C1 segment of cervical spinal cord (tissue), 14 donors: ENCODE data around the gene SYP.
"Not testable (repeated sequence)": the region's sequence is repeated elsewhere in the genome, so short reads cannot be mapped to it uniquely, and the experiment has no call there.

Experiments used
- DNase-seq, 14 donors: peaks; one replicate each; lab custom pipeline; 2025; lab: John Stamatoyannopoulos, UW

The SYP gene

GRCh38 chrX:49142264-49142663 lies 57.7 kb downstream of the SYP start:
- not testable (repeated sequence) for DNase-seq

- DNase-seq = no peak
Measured at GRCh38 chrX:49139713-49140112, 60.3 kb downstream of the SYP start.
